Measurements from ENCODE around the gene CBL.
A peak's percentile ranks its signal among the peaks of the same experiment; 100 is the strongest.

CBL gene

GRCh38 chr11:119266063-119266462, 59.9 kb downstream of the CBL start:
- Histone ChIP-seq H3K9ac (ENCODE audit: low read depth, low read length, poor library complexity, severe bottlenecking) (no peak overlapping the region), H3K27me3 (ENCODE audit: insufficient read depth, low read length, poor library complexity, severe bottlenecking) (no peaks in the 10 kb centered on the region), H3K4me3 (ENCODE audit: low read length, poor library complexity, severe bottlenecking) (no peak overlapping the region), H2AFZ (ENCODE audit: low read length) (no peak overlapping the region), H4K20me1 (ENCODE audit: insufficient read depth, low read length, poor library complexity, severe bottlenecking) (peaks cover under 1% of the 10 kb centered on the region), H3K36me3 (ENCODE audit: insufficient read depth, low read length) (no peaks in the 10 kb centered on the region), H3K79me2 (ENCODE audit: insufficient read depth, low read length) (peaks cover 58% of the 10 kb centered on the region), H3F3A (ENCODE audit: low read depth) (0 out of 2 replicates have a peak, but pooled peaks cover 4% of the 10 kb centered on the region), H3K4me1 (ENCODE audit: insufficient read depth, low read length, poor library complexity, severe bottlenecking) (peaks cover 43% of the 10 kb centered on the region), H3K9me3 (ENCODE audit: insufficient read depth, low read depth, low read length) (no peaks in the 10 kb centered on the region), H3K4me2 (ENCODE audit: low read depth, low read length, poor library complexity, severe bottlenecking) (peak overlapping the region; percentile 21), H3K9me2 (replicated peaks; ENCODE audit: low read depth, low read length) (no peaks in the 10 kb centered on the region)
- no peak for TF ChIP-seq CTCF (conservative IDR thresholded peaks at IDR 0.05; ENCODE audit: low read length)

DNA sequence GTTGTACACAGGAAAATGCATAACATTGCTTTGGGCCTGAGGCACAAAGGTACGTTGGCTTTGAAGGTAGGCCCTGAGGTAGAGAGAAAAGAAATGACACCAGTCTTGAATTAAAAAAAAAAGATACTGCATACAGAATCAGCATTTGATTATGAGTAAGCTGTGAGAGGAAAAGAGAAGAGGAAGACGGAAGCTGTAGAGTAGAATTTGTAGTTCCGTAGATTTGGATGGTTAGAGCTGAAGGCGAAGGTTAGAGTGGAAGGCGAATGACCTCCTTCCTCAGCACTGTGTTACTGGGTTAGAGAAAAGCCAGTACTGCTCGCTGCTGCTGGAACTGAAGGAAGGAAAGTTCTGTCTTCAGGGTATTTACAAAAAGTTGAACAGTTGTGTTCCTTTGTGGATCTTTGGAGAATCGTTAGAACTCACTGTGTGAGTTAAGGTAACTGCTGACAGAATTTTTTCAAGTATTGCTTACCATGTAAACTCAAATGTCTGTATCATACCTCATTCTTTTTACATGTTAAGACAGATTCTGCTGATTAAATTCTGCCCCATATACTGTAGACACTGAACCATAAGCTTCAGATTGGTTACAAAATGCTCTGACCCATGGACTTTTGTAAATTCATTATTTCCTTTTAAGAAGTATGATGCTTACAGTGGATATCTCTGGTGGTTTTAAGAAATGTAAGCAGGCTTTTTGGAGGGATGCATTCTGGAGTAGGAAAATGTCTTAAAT, 60.5 kb downstream of the CBL start:
- TF ChIP-seq CTCF (conservative IDR thresholded peaks at IDR 0.05; ENCODE audit: low read length) = no peak
- TF ChIP-seq EZH2phosphoT487 (IDR thresholded peaks at IDR 0.05; ENCODE audit: borderline replicate concordance) = no peak
- H3K36me3 ChIP-seq (ENCODE audit: insufficient read depth, low read length) = no peaks in the 10 kb centered on the region
- no peak overlapping the region for H3K4me3 ChIP-seq (ENCODE audit: low read length, poor library complexity, severe bottlenecking)
- peaks cover 6% of the 10 kb centered on the region for H4K20me1 ChIP-seq (ENCODE audit: insufficient read depth, low read length, poor library complexity, severe bottlenecking)
- H3K79me2 ChIP-seq (ENCODE audit: insufficient read depth, low read length) = peaks cover 54% of the 10 kb centered on the region
- H3F3A ChIP-seq (ENCODE audit: low read depth) = 0 out of 2 replicates have a peak, but pooled peaks cover 4% of the 10 kb centered on the region
- no peak overlapping the region for H3K9ac ChIP-seq (ENCODE audit: low read depth, low read length, poor library complexity, severe bottlenecking)
- H2AFZ ChIP-seq (ENCODE audit: low read length) = no peak overlapping the region
- H3K9me3 ChIP-seq (ENCODE audit: insufficient read depth, low read depth, low read length) = no peaks in the 10 kb centered on the region
- H3K9me2 ChIP-seq (replicated peaks; ENCODE audit: low read depth, low read length) = no peaks in the 10 kb centered on the region
- no peaks in the 10 kb centered on the region for H3K27me3 ChIP-seq (ENCODE audit: insufficient read depth, low read length, poor library complexity, severe bottlenecking)
- peaks cover 39% of the 10 kb centered on the region for H3K4me1 ChIP-seq (ENCODE audit: insufficient read depth, low read length, poor library complexity, severe bottlenecking)
- peak overlapping the region; percentile 21 for H3K4me2 ChIP-seq (ENCODE audit: low read depth, low read length, poor library complexity, severe bottlenecking)

GRCh38 chr11:119267645-119268044, 61.5 kb downstream of the CBL start:
- Histone ChIP-seq H3K9me3 (ENCODE audit: insufficient read depth, low read depth, low read length) (no peaks in the 10 kb centered on the region), H3K4me2 (ENCODE audit: low read depth, low read length, poor library complexity, severe bottlenecking) (no peak overlapping the region), H3K27me3 (ENCODE audit: insufficient read depth, low read length, poor library complexity, severe bottlenecking) (no peaks in the 10 kb centered on the region), H3K36me3 (ENCODE audit: insufficient read depth, low read length) (peaks cover 7% of the 10 kb centered on the region; the same call in 1 of the 2 replicates), H2AFZ (ENCODE audit: low read length) (no peak overlapping the region), H3F3A (ENCODE audit: low read depth) (0 out of 2 replicates have a peak, but pooled peaks cover 4% of the 10 kb centered on the region), H3K4me3 (ENCODE audit: low read length, poor library complexity, severe bottlenecking) (no peak overlapping the region), H3K79me2 (ENCODE audit: insufficient read depth, low read length) (peaks cover 47% of the 10 kb centered on the region), H3K9me2 (replicated peaks; ENCODE audit: low read depth, low read length) (no peaks in the 10 kb centered on the region), H3K9ac (ENCODE audit: low read depth, low read length, poor library complexity, severe bottlenecking) (no peak overlapping the region), H3K4me1 (ENCODE audit: insufficient read depth, low read length, poor library complexity, severe bottlenecking) (peaks cover 31% of the 10 kb centered on the region), H4K20me1 (ENCODE audit: insufficient read depth, low read length, poor library complexity, severe bottlenecking) (peaks cover 6% of the 10 kb centered on the region)
- no peak for TF ChIP-seq EZH2phosphoT487 (IDR thresholded peaks at IDR 0.05; ENCODE audit: borderline replicate concordance)
- TF ChIP-seq CTCF (conservative IDR thresholded peaks at IDR 0.05; ENCODE audit: low read length) = no peak
